RPMI8226 (cell line): ENCODE measurements around the gene CELF4.
A peak's percentile ranks its signal among the peaks of the same experiment; 100 is the strongest.

Experiments
- DNase-seq: peaks from one replicate; pipeline ENCODE4 v3.0.0-alpha.2; 2015

CELF4 gene

GRCh38 chr18:37545461-37546271, 19.9 kb downstream of the CELF4 start:
- DNase-seq, result no peak

GRCh38 chr18:37544713-37545112, 20.9 kb downstream of the CELF4 start:
- DNase-seq, result no peak

GRCh38 chr18:37544217-37544616, 21.4 kb downstream of the CELF4 start:
- no peak for DNase-seq

DNA sequence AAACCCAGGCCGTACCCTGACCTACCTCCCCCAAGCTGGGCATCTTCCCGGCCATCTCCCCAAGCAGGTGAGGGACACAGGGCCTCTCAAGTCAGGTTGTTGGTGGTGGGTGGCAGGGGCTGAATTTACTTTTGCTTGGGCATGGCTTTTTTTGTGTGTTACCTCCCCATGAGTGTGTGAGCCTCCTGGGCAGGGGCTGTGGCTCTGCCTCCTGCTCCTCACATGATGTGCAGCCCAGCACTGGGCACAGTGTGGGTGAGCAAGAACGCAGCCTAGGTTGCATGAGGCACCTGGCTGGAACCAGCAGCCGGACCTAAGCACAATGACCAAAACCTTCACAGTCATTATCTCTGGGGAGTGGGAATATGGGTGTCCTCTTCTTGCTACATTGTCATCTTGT, 22.3 kb downstream of the CELF4 start:
- no peak for DNase-seq

- DNase-seq, result no peak
Measured at GRCh38 chr18:37541517-37541916, 24.1 kb downstream of the CELF4 start.

GRCh38 chr18:37540424-37541138, 25.0 kb downstream of the CELF4 start:
- DNase-seq, result no peak

DNA sequence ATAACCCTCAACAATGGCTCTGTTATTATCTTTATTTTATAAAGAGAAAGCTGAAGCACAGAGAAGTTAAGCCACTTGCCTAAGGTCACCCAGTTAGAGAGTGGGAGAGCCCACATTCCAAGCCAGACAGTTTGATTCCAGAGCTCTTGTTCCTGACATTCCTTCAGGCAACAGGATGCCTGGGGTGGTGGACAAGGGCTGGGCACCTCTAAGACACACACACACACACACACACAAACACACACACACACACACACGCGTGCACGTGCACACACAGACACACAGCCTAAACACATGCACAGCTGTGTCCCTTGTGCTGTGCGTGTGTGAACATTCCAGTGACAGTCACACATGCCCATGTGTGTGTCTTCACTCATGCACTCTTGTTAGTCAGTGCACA, 26.4 kb downstream of the CELF4 start:
- DNase-seq, result no peak

DNA sequence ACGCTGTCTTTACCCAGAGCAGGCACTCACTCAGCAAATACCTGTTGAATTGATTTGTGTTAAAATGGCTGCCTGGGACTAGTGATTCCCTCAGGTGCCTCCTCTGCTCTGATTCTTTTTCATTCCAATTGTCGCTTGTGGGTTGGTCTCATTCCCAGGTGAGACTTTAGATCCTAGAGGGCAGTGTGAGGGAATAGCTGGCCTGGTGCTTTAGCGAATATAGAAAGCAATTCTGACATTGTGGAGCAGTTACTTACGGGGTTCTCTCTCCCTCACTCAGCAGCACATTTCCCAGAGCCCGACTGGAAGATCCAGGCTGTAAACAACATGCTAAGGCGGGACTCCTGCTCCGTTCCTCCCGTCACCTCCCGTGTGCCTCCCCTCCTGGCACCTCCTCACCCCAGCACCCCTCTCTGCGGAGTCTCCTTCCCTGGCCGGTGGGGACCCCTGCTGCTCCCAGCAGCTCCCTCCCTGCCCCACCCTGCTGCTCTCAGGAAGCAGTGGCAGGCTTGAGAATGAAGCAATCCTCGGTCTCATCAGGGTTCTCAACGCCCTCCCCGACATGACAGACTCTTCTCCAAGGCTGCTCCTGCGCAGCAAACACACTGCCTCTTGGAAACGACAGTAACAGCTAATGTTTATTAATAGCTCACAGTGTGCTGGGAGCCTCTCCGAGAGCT, 26.9 kb downstream of the CELF4 start:
- no peak for DNase-seq

DNA sequence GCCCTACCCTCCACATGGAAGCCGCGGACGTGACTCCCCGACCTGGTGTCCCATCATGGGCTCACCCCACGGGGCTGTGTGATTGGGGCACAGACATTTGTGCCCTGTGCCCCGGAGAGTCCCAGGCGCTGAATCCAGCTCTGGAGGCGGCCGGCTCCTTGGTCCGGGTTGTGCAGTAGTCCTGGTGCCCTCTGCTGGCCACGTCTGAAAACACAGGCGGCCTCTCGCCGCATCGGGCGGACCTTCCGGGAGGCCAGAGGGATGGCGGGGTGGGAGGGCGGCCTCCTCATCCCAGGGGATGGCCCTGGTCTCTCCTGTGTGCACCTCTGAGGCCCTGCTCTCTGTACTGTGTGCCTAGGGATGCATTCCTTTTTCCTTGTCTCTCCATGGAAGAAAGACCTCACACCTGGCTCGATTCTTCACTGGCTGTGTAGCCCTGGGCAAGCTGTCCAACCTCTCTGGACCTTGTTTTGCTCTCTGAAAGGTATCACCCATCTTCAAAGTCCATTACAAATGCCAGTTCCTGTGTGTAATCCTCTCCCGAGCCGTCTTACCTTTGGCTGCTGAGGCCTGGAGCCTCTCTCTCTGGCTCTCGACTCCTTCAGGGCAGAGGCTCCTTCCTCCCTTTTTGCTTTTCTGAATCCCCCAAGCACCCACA, 27.6 kb downstream of the CELF4 start:
- DNase-seq, result peak; percentile 75

GRCh38 chr18:37536656-37537055, 28.9 kb downstream of the CELF4 start:
- DNase-seq, result no peak

- no peak for DNase-seq
Measured at GRCh38 chr18:37535968-37536367, 29.6 kb downstream of the CELF4 start.

- no peak for DNase-seq
Measured at GRCh38 chr18:37534627-37535026, 31.0 kb downstream of the CELF4 start.

- no peak for DNase-seq
Measured at GRCh38 chr18:37533647-37534584, 31.7 kb downstream of the CELF4 start.

DNA sequence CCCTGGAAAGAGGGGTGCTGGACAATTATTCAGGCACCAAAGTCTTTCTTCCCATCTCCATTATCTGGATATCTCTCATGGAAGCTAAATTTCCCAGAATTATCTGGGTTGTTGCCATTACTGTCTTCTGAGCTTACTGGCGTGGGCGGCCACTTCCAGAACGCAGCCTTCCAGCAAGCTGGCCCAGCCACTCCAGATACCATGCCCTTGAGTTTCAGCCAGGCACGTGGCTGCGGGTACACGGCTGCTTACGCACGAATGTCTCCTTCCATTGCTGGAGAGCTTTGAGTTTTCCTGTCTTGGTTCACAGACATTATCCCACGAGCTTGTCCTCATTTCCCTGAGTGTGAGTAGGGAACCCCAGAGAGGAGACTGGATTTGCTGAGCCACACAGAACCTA, 32.7 kb downstream of the CELF4 start:
- DNase-seq, result no peak

DNA sequence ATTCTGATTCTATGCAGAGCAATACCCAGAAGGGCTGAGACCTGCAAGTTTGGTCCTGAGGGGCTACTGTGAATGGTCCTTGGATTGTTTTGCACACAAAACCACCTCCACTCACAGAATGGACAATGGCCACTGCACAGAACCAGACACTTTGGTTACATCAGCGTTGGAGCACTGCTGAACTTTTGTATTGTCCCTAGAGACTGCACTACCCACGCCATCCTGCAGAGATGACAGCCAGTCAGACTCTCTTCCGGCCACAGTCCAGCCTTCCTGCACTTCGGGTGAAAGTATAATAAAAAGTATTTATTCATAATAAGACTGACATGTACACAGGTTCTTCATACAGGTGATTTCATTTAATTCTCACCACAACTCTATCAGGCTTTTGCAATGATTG, 35.7 kb downstream of the CELF4 start:
- no peak for DNase-seq

- no peak for DNase-seq
Measured at GRCh38 chr18:37529296-37529695, 36.3 kb downstream of the CELF4 start.

- DNase-seq, result no peak
Measured at GRCh38 chr18:37527395-37527794, 38.2 kb downstream of the CELF4 start.

DNA sequence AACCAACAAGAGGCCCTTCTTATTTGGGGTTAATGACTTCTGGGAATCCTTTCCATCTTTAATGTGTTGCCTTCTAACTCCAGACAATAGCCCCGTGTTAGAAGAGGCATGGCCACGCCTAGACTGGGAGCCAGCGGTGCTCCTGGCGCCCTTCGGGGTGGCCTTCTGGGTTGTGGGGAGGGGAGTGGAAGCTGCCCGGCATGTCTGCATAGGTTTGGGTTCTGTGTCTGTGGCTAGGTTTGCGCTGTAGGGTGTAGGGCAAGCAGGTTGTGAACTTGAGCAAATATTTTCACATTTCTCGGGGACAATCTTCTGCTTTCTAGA, 40.4 kb downstream of the CELF4 start:
- no peak for DNase-seq

- no peak for DNase-seq
Measured at GRCh38 chr18:37524498-37525261, 40.9 kb downstream of the CELF4 start.

DNA sequence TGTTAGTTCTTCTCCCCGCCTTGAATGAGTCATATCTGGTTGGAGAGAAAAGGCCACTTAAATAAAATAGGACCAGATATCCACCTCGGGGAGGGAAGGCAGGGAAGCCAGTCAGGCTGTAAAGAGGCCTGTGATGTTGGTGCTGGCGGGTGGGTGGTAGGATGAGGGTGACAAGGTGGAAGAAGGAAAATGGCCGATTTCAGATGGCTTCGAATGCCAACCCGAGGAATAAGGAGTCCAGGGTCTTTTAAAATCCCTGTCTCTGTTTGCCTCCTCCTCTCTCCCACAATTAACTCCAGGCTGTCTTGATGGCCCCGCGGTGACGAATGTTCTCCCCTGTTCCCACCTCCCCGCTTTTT, 41.5 kb downstream of the CELF4 start:
- DNase-seq, result no peak
